ENCODE data around the gene OR2H2. TPM values are rescaled to one million over a fixed set of nuclear protein-coding genes. Genes with fewer than 3 reads are reported as not detected.

OR2H2 gene
- total and polyA plus RNA-seq, 2 of the 13 experiments (the other 11 are each of a cell fraction or from before 2014, with no cell fraction given): not detected

DNA sequence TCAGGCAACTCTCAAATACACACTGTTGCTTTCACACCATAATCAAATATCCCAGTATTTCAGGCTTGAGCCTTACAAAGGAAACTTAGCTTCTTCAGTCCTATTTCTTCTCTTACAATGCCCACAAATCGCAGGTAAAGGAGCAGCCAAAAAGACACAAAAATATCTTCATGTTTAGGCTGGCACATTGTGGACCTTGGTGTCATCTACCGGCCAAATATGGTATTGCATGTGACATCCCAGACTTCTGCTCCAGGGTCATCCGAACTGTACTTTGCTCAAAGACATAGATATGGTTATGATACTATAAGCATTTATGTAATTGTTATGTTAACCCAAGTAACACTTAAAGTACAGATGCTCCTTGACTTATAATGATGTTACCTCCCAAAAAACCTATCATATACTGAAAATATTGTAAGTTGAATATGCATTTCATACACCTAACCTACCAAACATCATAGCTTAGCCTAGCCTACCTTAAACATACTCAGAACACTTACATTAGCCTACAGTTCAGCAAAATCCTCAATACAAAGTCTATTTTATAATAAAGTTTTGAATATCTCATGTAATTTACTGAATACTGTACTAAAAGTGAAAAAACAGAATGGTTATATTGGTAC, 4.6 kb downstream of the OR2H2 start (continued):
- TF ChIP-seq, protein P1, sequence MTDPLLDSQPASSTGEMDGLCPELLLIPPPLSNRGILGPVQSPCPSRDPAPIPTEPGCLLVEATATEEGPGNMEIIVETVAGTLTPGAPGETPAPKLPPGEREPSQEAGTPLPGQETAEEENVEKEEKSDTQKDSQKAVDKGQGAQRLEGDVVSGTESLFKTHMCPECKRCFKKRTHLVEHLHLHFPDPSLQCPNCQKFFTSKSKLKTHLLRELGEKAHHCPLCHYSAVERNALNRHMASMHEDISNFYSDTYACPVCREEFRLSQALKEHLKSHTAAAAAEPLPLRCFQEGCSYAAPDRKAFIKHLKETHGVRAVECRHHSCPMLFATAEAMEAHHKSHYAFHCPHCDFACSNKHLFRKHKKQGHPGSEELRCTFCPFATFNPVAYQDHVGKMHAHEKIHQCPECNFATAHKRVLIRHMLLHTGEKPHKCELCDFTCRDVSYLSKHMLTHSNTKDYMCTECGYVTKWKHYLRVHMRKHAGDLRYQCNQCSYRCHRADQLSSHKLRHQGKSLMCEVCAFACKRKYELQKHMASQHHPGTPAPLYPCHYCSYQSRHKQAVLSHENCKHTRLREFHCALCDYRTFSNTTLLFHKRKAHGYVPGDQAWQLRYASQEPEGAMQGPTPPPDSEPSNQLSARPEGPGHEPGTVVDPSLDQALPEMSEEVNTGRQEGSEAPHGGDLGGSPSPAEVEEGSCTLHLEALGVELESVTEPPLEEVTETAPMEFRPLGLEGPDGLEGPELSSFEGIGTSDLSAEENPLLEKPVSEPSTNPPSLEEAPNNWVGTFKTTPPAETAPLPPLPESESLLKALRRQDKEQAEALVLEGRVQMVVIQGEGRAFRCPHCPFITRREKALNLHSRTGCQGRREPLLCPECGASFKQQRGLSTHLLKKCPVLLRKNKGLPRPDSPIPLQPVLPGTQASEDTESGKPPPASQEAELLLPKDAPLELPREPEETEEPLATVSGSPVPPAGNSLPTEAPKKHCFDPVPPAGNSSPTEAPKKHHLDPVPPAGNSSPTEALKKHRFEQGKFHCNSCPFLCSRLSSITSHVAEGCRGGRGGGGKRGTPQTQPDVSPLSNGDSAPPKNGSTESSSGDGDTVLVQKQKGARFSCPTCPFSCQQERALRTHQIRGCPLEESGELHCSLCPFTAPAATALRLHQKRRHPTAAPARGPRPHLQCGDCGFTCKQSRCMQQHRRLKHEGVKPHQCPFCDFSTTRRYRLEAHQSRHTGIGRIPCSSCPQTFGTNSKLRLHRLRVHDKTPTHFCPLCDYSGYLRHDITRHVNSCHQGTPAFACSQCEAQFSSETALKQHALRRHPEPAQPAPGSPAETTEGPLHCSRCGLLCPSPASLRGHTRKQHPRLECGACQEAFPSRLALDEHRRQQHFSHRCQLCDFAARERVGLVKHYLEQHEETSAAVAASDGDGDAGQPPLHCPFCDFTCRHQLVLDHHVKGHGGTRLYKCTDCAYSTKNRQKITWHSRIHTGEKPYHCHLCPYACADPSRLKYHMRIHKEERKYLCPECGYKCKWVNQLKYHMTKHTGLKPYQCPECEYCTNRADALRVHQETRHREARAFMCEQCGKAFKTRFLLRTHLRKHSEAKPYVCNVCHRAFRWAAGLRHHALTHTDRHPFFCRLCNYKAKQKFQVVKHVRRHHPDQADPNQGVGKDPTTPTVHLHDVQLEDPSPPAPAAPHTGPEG (CRISPR knock-in tag; IDR thresholded peaks at IDR 0.05): no peak
- TF ChIP-seq, protein P2, sequence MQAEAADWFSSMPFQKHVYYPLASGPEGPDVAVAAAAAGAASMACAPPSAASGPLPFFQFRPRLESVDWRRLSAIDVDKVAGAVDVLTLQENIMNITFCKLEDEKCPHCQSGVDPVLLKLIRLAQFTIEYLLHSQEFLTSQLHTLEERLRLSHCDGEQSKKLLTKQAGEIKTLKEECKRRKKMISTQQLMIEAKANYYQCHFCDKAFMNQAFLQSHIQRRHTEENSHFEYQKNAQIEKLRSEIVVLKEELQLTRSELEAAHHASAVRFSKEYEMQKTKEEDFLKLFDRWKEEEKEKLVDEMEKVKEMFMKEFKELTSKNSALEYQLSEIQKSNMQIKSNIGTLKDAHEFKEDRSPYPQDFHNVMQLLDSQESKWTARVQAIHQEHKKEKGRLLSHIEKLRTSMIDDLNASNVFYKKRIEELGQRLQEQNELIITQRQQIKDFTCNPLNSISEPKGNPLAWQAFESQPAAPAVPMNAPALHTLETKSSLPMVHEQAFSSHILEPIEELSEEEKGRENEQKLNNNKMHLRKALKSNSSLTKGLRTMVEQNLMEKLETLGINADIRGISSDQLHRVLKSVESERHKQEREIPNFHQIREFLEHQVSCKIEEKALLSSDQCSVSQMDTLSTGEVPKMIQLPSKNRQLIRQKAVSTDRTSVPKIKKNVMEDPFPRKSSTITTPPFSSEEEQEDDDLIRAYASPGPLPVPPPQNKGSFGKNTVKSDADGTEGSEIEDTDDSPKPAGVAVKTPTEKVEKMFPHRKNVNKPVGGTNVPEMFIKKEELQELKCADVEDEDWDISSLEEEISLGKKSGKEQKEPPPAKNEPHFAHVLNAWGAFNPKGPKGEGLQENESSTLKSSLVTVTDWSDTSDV (CRISPR knock-in tag; IDR thresholded peaks at IDR 0.05): no peak
- TF ChIP-seq, protein P3, sequence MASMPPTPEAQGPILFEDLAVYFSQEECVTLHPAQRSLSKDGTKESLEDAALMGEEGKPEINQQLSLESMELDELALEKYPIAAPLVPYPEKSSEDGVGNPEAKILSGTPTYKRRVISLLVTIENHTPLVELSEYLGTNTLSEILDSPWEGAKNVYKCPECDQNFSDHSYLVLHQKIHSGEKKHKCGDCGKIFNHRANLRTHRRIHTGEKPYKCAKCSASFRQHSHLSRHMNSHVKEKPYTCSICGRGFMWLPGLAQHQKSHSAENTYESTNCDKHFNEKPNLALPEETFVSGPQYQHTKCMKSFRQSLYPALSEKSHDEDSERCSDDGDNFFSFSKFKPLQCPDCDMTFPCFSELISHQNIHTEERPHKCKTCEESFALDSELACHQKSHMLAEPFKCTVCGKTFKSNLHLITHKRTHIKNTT (CRISPR knock-in tag; IDR thresholded peaks at IDR 0.05): no peak
- TF ChIP-seq ZNF382 (CRISPR knock-in tag; IDR thresholded peaks at IDR 0.05; ENCODE audit: borderline replicate concordance) (no peak), NR2F6 (IDR thresholded peaks at IDR 0.05) (no peak), NR2F6 (CRISPR knock-in tag; IDR thresholded peaks at IDR 0.05) (no peak), POLR2AphosphoS5 (IDR thresholded peaks at IDR 0.05; ENCODE audit: low read depth, low read length) (no peak), RFX1 (IDR thresholded peaks at IDR 0.05) (no peak), RARA (CRISPR knock-in tag; IDR thresholded peaks at IDR 0.05) (0 out of 2 replicates have a peak, but pooled peaks have one; percentile 8), U2AF1 (optimal IDR thresholded peaks at IDR 0.05; ENCODE audit: low read depth, low read length) (no peak), ZNF333 (CRISPR knock-in tag; IDR thresholded peaks at IDR 0.05; ENCODE audit: borderline replicate concordance) (no peak), SMAD1 (CRISPR knock-in tag; IDR thresholded peaks at IDR 0.05; ENCODE audit: borderline replicate concordance, low read depth) (no peak), LCORL (IDR thresholded peaks at IDR 0.05) (no peak), LCORL (CRISPR knock-in tag; IDR thresholded peaks at IDR 0.05) (0 out of 2 replicates have a peak, but pooled peaks have one; percentile 23), EEA1 (CRISPR knock-in tag; IDR thresholded peaks at IDR 0.05; ENCODE audit: borderline replicate concordance) (no peak), ZFP36L1 (CRISPR knock-in tag; IDR thresholded peaks at IDR 0.05) (no peak), ZFP62 (CRISPR knock-in tag; IDR thresholded peaks at IDR 0.05) (no peak)
- TF ChIP-seq, protein P4, sequence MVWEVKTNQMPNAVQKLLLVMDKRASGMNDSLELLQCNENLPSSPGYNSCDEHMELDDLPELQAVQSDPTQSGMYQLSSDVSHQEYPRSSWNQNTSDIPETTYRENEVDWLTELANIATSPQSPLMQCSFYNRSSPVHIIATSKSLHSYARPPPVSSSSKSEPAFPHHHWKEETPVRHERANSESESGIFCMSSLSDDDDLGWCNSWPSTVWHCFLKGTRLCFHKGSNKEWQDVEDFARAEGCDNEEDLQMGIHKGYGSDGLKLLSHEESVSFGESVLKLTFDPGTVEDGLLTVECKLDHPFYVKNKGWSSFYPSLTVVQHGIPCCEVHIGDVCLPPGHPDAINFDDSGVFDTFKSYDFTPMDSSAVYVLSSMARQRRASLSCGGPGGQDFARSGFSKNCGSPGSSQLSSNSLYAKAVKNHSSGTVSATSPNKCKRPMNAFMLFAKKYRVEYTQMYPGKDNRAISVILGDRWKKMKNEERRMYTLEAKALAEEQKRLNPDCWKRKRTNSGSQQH (CRISPR knock-in tag; IDR thresholded peaks at IDR 0.05; ENCODE audit: low read depth): no peak
- TF ChIP-seq, protein P5, sequence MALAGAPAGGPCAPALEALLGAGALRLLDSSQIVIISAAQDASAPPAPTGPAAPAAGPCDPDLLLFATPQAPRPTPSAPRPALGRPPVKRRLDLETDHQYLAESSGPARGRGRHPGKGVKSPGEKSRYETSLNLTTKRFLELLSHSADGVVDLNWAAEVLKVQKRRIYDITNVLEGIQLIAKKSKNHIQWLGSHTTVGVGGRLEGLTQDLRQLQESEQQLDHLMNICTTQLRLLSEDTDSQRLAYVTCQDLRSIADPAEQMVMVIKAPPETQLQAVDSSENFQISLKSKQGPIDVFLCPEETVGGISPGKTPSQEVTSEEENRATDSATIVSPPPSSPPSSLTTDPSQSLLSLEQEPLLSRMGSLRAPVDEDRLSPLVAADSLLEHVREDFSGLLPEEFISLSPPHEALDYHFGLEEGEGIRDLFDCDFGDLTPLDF (CRISPR knock-in tag; IDR thresholded peaks at IDR 0.05): no peak

Data from HepG2 (cell line).